Heart left ventricle (tissue), 16 donors: Measurements from ENCODE around the gene RNF17. TPM values are rescaled to one million over a fixed set of nuclear protein-coding genes. Genes with fewer than 3 reads are reported as not detected.

Experiments
- ATAC-seq, 4 donors: fragments of 200-7000 bp; cut with Tn5 transposase; one replicate each; pipeline ENCODE4 v1.9.1; 2020 to 2022; ENCODE audit warnings: moderate library complexity in 4 of 4, mild to moderate bottlenecking in 3 of 4, moderate number of reproducible peaks in 1 of 4
- DNase-seq, 5 donors: peaks; one replicate each; pipeline ENCODE4 v3.0.0-alpha.2; 2020
- H3K27ac ChIP-seq, 12 donors: fragments of 200-600 bp; sonication (generic) in 4 of 12; one replicate each; pipeline versions ENCODE4 v1.5.0 to v1.8.0; 2016 to 2022; ENCODE audit warnings: mild to moderate bottlenecking in 2 of 12
- H3K27me3 ChIP-seq, 9 donors: fragments of 200-600 bp; sonication (generic) in 2 of 9; one replicate each; pipeline versions ENCODE4 v1.5.1 to v1.8.0; 2016 to 2022; ENCODE audit warnings: mild to moderate bottlenecking in 3 of 9
- H3K36me3 ChIP-seq, 9 donors: fragments of 200-600 bp; sonication (generic) in 2 of 9; one replicate each; pipeline versions ENCODE4 v1.5.0 to v1.8.0; 2018 to 2022; ENCODE audit warnings: mild to moderate bottlenecking in 2 of 9
- H3K4me1 ChIP-seq, 12 donors: fragments of 200-600 bp; sonication (generic) in 4 of 12; one replicate each; pipeline versions ENCODE4 v1.5.0 to v1.8.0; 2016 to 2022; ENCODE audit warnings: mild to moderate bottlenecking in 3 of 12
- H3K4me3 ChIP-seq, 12 donors: fragments of 200-600 bp; sonication (generic) in 4 of 12; one replicate each; pipeline versions ENCODE4 v1.5.0 to v1.8.0; 2017 to 2022; ENCODE audit warnings: mild to moderate bottlenecking in 9 of 12, moderate library complexity in 4 of 12
- H3K9me3 ChIP-seq, 12 donors: fragments of 200-600 bp; sonication (generic) in 4 of 12; one replicate each; pipeline versions ENCODE4 v1.5.0 to v1.8.0; 2016 to 2022; ENCODE audit warnings: mild to moderate bottlenecking in 1 of 12
- CTCF ChIP-seq, 12 donors: fragments of 200-600 bp; sonication (generic) in 4 of 12; IDR thresholded peaks; one replicate each; pipeline versions ENCODE4 v1.5.0 to v1.8.0; 2018 to 2022; ENCODE audit warnings: antibody characterized with exemption in 12 of 12, mild to moderate bottlenecking in 5 of 12
- POLR2A ChIP-seq, 2 donors: fragments of 450-650 bp; IDR thresholded peaks; one replicate each; pipeline ENCODE4 v1.6.1; 2017; ENCODE audit warnings: antibody characterized with exemption in 2 of 2, mild to moderate bottlenecking in 2 of 2, moderate library complexity in 2 of 2
- WGBS, 4 donors: extraction: QIAGEN DNeasy Blood & Tissue Kit in 2 of 4; methylation state at CpG; one replicate each; pipeline versions ENCODE4 v1.1.5 to v1.1.7; 2013 to 2018; 5-methylcytosine and 5-hydroxymethylcytosine counted together
- intact Hi-C, 10 donors: fragments of 100-400 bp; cut with DNase I; formaldehyde crosslinking; loops; one replicate each; pipeline versions ENCODE4 v1.11.1 to v1.14.2; 2022
- polyA plus RNA-seq, 2 donors: library from polyadenylated mRNA; stranded (reverse); fragments of 200-250 nt; gene quantifications; one replicate each; pipeline ENCODE4 v1.2.3, GENCODE V29; 2013
- total RNA-seq, 9 donors: library from RNA; depleted of rRNA in 2 of 9; stranded (reverse); fragments of >200 nt in 2 of 9; fragmentation: NEBNext Ultra II Directional in 3 of 9; extraction: Animal tissue kit (Norgen Biotek cat#: 25700) in 3 of 9; gene quantifications; one replicate each; pipeline versions ENCODE4 v1.1.0 to v1.2.4, GENCODE V29; 2016 to 2023
- donor health status: ischemic (EF 13 %, LVEDD 7.1; RV severe dilation, severe dysfunction).
- donor health status: healthy with polysubstance abuse.
- donor health status: DM: no; HTN: yes; CAD: no.
- donor health status: DM: no; HTN: no; CAD: no.
- donor health status: ischemic (EF 25% LVEDD 6.9; RV normal size, moderate dysfunction).
- donor health status: ischemic (EF 25% LVEDD 5.7; RV mildly dilated, moderate dysfunction).
- donor health status: healthy.
- donor health status: DM: yes; HTN: yes; CAD: no.
- donor health status: ischemic (EF 35%, LVEDD 5.7; RV mildly dilated, moderate dysfunction).
- donor health status: nonischemic (EF 11% LVEDD 7.7; RV severe dilation, severe dysfunction).
- donor health status: DM: yes; HTN: yes; CAD: no.
- donor health status: PGD.
- donor health status: ischemic (EF 29% LVEDD 5.4; RV normal size, mild dysfunction).
- donor health status: nonischemic (EF 23%, LVEDD 6.1; RV moderate dilation, normal function).

RNF17 gene
- total and polyA plus RNA-seq, 11 donors: 0.13 to 0.17 (median 0.16) TPM; not detected in 8

DNA sequence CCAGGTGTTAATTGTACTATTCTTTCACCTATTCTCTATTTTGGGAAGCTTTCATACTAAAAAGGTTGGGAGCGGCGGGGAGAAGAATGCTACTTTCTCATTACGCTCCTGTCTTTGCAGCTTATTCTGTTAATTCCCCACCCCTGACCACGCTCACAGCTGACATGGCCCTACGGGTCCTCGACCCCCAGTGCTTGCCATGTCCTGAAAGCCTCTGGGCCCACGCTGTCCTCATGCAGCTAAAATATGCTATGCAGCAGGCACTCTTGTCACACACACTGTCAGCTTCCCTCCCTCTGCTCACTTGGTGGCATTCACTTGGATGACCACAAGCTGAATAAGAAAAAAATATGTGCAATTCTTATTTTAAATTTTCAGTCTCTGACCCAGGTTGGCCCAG, 126.3 kb downstream of the RNF17 start:
- no peak overlapping the region for H3K4me3 ChIP-seq
- ATAC-seq (no peak), DNase-seq (no peak)
- TF ChIP-seq CTCF (IDR thresholded peaks at IDR 0.05): no peak
- TF ChIP-seq POLR2A (IDR thresholded peaks at IDR 0.05): no peak
- H3K27me3 ChIP-seq: no peaks in the 10 kb centered on the region
- WGBS, 4 donors: 94 to 98% (median 97%) methylated on average over 7 of the region's 7 CpGs
- no peaks in the 10 kb centered on the region for H3K4me1 ChIP-seq
- peaks cover 0 to 48% (median 16%) of the 10 kb centered on the region in 9 donors for H3K36me3 ChIP-seq
- intact Hi-C loops: no loop called here
- no peak overlapping the region for H3K27ac ChIP-seq
- H3K9me3 ChIP-seq: no peaks in the 10 kb centered on the region

- DNase-seq (no peak), ATAC-seq (no peak)
- no peaks in the 10 kb centered on the region for H3K27me3 ChIP-seq
- peaks cover 0 to 42% (median 11%) of the 10 kb centered on the region in 9 donors for H3K36me3 ChIP-seq
- intact Hi-C loops: no loop called here
- WGBS, 4 donors: 97 to 98% (median 97%) methylated on average over 18 of the region's 18 CpGs
- H3K9me3 ChIP-seq: no peaks in the 10 kb centered on the region
- TF ChIP-seq POLR2A (IDR thresholded peaks at IDR 0.05) (no peak), CTCF (IDR thresholded peaks at IDR 0.05) (no peak)
- no peak overlapping the region for H3K4me3 ChIP-seq
- H3K27ac ChIP-seq: no peak overlapping the region
- no peaks in the 10 kb centered on the region for H3K4me1 ChIP-seq
Observed at GRCh38 chr13:24891476-24892108, 127.6 kb downstream of the RNF17 start.

- intact Hi-C loops: no loop called here
- Histone ChIP-seq H3K27me3 (no peaks in the 10 kb centered on the region), H3K36me3 (peaks cover 0 to 51% (median 17%) of the 10 kb centered on the region in 9 donors), H3K9me3 (no peaks in the 10 kb centered on the region), H3K4me1 (no peaks in the 10 kb centered on the region), H3K27ac (no peak overlapping the region), H3K4me3 (no peak overlapping the region)
- ATAC-seq (no peak), DNase-seq (no peak)
- no peak for TF ChIP-seq POLR2A (IDR thresholded peaks at IDR 0.05)
- TF ChIP-seq CTCF (IDR thresholded peaks at IDR 0.05): no peak
- WGBS, 4 donors: 95 to 98% (median 96%) methylated on average over 7 of the region's 7 CpGs
Observed at GRCh38 chr13:24892829-24893228, 128.9 kb downstream of the RNF17 start.

- Histone ChIP-seq H3K27ac (no peak overlapping the region), H3K9me3 (no peaks in the 10 kb centered on the region), H3K27me3 (no peaks in the 10 kb centered on the region), H3K4me3 (no peak overlapping the region), H3K4me1 (no peaks in the 10 kb centered on the region), H3K36me3 (peaks cover 0 to 53% (median 19%) of the 10 kb centered on the region in 9 donors)
- TF ChIP-seq POLR2A (IDR thresholded peaks at IDR 0.05) (no peak), CTCF (IDR thresholded peaks at IDR 0.05) (no peak)
- intact Hi-C loops: no loop called here
- ATAC-seq (no peak), DNase-seq (no peak)
- WGBS, 4 donors: 87 to 92% (median 91%) methylated on average over 12 of the region's 12 CpGs
Observed at GRCh38 chr13:24893863-24894262, 129.9 kb downstream of the RNF17 start.
